Tibial nerve (tissue), 4 donors: ENCODE results near the gene CCDC183. TPM values are rescaled to one million over a fixed set of nuclear protein-coding genes. Genes with fewer than 3 reads are reported as not detected.
A peak's percentile ranks its signal among the peaks of the same experiment; 100 is the strongest.

ENCODE experiments used
- DNase-seq, 2 donors: peaks; one replicate each; pipeline ENCODE4 v3.0.0-alpha.2; 2019; ENCODE audit warnings: low spot score in 2 of 2
- H3K27ac ChIP-seq, 4 donors: fragments of 200-600 bp; sonication (generic) in 3 of 4; one replicate each; pipeline ENCODE4 v1.5.1; 2017 to 2019; ENCODE audit warnings: mild to moderate bottlenecking in 1 of 4
- H3K27me3 ChIP-seq, 2 donors: fragments of 200-600 bp; sonication (generic) in 1 of 2; one replicate each; pipeline versions ENCODE4 v1.5.1 to v1.6.0; 2017 to 2019
- H3K36me3 ChIP-seq, 3 donors: fragments of 200-600 bp; sonication (generic); one replicate each; pipeline ENCODE4 v1.5.1; 2018 to 2019
- H3K4me1 ChIP-seq, 4 donors: fragments of 200-600 bp; sonication (generic) in 3 of 4; one replicate each; pipeline ENCODE4 v1.5.1; 2017 to 2019
- H3K4me3 ChIP-seq, 4 donors: fragments of 200-600 bp; sonication (generic) in 3 of 4; one replicate each; pipeline ENCODE4 v1.5.1; 2017 to 2019; ENCODE audit warnings: mild to moderate bottlenecking in 1 of 4, moderate library complexity in 1 of 4
- H3K9me3 ChIP-seq, 4 donors: fragments of 200-600 bp; sonication (generic) in 3 of 4; one replicate each; pipeline ENCODE4 v1.5.1; 2017 to 2019
- EP300 ChIP-seq, 2 donors: sonication (generic); formaldehyde crosslinking; IDR thresholded peaks; one replicate each; pipeline ENCODE4 v1.6.1; 2017; ENCODE audit warnings: antibody characterized with exemption in 2 of 2, mild to moderate bottlenecking in 1 of 2
- POLR2A ChIP-seq, 2 donors: fragments of 450-650 bp; IDR thresholded peaks; one replicate each; pipeline ENCODE4 v1.6.1; 2017; ENCODE audit warnings: antibody characterized with exemption in 2 of 2, mild to moderate bottlenecking in 2 of 2, moderate library complexity in 2 of 2
- WGBS, 2 donors: methylation state at CpG; one replicate each; pipeline ENCODE4 v1.1.5; 2018; 5-methylcytosine and 5-hydroxymethylcytosine counted together
- total RNA-seq, 4 donors: library from RNA; depleted of rRNA; stranded (reverse); fragments of >200 nt; gene quantifications; one replicate each; pipeline ENCODE4 v1.1.0, GENCODE V29; 2016
- TF ChIP-seq, protein P1 (sequence below), 5 experiments: fragments of 200-600 bp in 3 of 5; fragments of 450-650 bp in 2 of 5; sonication (generic) in 3 of 5; IDR thresholded peaks; one replicate each; pipeline ENCODE4 v1.5.1; 2016 to 2019; ENCODE audit warnings: antibody characterized with exemption in 5 of 5, mild to moderate bottlenecking in 3 of 5, moderate library complexity in 2 of 5

The CCDC183 gene
- total RNA-seq: 1 to 10 TPM; 1.5 to 5.1 (median 4.1) TPM

DNA sequence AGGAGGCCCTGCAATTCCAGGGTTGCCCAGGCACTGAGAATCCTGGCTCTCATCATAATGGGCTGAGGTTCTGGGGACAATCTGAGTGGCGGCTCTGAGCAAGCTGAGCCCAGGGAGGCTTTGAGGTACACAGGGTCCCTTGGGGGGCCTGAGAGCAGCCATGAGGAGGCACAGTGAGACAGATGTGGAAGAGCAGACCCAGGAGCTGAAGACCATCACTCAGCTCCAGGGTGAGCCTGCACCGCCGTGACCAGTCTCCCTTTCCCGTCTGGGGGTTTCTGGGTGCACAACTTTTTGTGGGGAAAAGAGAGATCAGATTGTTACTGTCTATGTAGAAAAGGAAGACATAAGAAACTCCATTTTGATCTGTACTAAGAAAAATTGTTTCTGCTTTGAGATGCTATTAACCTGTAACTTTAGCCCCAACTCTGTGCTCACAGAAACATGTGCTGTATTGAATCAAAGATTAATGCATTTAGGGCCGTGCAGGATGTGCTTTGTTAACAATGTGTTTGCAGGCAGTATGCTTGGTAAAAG is at the start of gene CCDC183:
CCDC183 (plus strand) TSS at position 101 of the 537 bp plus-strand sequence; CDS start at position 161, 60 bp downstream.
- no peak for DNase-seq
- peaks cover 0 to 50% of the 10 kb centered on the region in 2 donors for H3K27me3 ChIP-seq
- no peak within 1 kb of the TSS for H3K27ac ChIP-seq
- H3K4me3 ChIP-seq: no peak within 1 kb of the TSS
- peaks cover 0 to 56% (median 25%) of the 10 kb centered on the region in 4 donors for H3K4me1 ChIP-seq
- TF ChIP-seq POLR2A (IDR thresholded peaks at IDR 0.05) (no peak), EP300 (IDR thresholded peaks at IDR 0.05) (no peak)
- TF ChIP-seq, protein P1, sequence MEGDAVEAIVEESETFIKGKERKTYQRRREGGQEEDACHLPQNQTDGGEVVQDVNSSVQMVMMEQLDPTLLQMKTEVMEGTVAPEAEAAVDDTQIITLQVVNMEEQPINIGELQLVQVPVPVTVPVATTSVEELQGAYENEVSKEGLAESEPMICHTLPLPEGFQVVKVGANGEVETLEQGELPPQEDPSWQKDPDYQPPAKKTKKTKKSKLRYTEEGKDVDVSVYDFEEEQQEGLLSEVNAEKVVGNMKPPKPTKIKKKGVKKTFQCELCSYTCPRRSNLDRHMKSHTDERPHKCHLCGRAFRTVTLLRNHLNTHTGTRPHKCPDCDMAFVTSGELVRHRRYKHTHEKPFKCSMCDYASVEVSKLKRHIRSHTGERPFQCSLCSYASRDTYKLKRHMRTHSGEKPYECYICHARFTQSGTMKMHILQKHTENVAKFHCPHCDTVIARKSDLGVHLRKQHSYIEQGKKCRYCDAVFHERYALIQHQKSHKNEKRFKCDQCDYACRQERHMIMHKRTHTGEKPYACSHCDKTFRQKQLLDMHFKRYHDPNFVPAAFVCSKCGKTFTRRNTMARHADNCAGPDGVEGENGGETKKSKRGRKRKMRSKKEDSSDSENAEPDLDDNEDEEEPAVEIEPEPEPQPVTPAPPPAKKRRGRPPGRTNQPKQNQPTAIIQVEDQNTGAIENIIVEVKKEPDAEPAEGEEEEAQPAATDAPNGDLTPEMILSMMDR (IDR thresholded peaks at IDR 0.05): no peak
- H3K36me3 ChIP-seq: peaks cover 0 to 22% (median 0%) of the 10 kb centered on the region in 3 donors
- H3K9me3 ChIP-seq: no peaks in the 10 kb centered on the region
- 41 to 51% methylated on average over 5 of the region's 5 CpGs for WGBS, 2 donors

DNA sequence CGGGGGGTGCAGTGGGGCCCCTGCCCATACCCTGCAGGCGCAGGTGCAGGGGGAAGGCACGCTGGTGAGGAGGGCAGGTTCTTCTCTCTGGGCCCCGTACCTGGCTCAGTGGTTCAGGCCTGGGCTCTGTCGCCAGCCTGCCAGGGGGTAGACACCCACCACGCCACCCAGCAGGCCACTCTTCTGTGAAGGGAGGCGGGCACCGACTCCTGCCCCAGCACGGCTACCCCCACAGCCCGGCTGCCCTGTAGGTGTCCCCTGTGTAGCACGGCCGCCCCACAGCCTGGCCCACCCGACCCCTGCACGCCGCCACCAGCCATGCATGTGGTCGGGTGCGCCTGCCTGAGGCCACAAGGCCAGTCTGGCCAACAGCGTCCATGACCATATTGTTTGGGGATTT is 49.5 kb upstream of the CCDC183 start:
- no peak overlapping the region for H3K4me3 ChIP-seq
- H3K36me3 ChIP-seq: no peaks in the 10 kb centered on the region
- H3K9me3 ChIP-seq: peaks cover 0 to 6% (median under 1%) of the 10 kb centered on the region in 4 donors
- TF ChIP-seq POLR2A (IDR thresholded peaks at IDR 0.05): no peak
- TF ChIP-seq, protein P1 (IDR thresholded peaks at IDR 0.05): no peak
- no peak for TF ChIP-seq EP300 (IDR thresholded peaks at IDR 0.05)
- WGBS, 2 donors: 74 to 85% methylated on average over 7 to 14 of the region's 18 CpGs
- H3K27ac ChIP-seq: no peak overlapping the region
- DNase-seq: no peak
- peaks cover 0 to 29% of the 10 kb centered on the region in 2 donors for H3K27me3 ChIP-seq
- peaks cover 0 to 39% (median 8%) of the 10 kb centered on the region in 4 donors for H3K4me1 ChIP-seq

DNA sequence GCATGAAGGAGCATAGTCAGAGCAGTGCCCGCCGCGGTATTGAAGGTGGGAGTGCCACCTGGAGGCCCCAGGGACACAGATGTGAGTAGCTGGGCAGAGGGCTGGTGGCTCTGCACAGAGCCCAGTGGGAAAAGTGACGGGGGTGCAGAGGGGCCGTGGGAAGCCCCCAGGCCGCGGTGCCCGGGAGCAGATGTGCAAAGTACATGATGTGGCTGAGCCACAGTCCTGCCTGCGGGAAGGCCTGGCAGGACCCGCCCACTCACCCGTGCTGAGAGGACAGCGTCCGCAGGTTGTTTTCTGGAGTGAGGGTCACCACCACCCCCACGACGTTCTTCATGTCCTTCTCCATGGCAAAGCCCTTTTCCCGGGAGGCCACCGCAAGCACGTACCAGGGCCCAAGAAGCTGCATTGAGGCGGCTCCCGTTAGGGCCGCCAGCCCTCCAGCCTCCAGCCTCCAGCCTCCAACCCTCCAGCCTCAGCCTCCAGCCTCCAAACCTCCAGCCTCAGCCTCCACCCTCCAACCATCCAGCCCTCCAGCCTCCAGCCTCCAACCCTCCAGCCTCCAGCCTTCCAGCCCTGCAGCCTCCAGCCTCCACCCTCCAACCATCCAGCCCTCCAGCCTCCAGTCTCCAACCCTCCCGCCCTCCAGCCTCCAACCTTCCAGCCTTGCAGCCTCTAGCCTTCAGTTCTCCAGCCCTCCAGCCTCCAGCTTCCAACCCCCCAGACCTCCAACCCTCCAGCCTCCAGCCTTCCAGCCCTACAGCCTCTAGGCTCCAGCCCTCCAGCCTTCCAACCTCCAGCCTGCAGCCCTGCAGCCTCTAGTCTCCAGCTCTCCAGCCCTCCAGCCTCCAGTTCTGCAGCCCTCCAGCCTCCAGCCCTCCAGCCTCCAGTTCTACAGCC is 48.7 kb upstream of the CCDC183 start:
- H3K4me1 ChIP-seq: peaks cover 0 to 31% (median 4%) of the 10 kb centered on the region in 4 donors
- peaks cover 0 to 14% (median 4%) of the 10 kb centered on the region in 4 donors for H3K9me3 ChIP-seq
- 84 to 87% methylated on average over 21 to 22 of the region's 22 CpGs for WGBS, 2 donors
- H3K27ac ChIP-seq: no peak overlapping the region
- no peak overlapping the region for H3K4me3 ChIP-seq
- DNase-seq: no peak
- H3K36me3 ChIP-seq: no peaks in the 10 kb centered on the region
- no peak for TF ChIP-seq EP300 (IDR thresholded peaks at IDR 0.05)
- TF ChIP-seq, protein P1 (IDR thresholded peaks at IDR 0.05): no peak
- peaks cover 0 to 21% of the 10 kb centered on the region in 2 donors for H3K27me3 ChIP-seq

DNA sequence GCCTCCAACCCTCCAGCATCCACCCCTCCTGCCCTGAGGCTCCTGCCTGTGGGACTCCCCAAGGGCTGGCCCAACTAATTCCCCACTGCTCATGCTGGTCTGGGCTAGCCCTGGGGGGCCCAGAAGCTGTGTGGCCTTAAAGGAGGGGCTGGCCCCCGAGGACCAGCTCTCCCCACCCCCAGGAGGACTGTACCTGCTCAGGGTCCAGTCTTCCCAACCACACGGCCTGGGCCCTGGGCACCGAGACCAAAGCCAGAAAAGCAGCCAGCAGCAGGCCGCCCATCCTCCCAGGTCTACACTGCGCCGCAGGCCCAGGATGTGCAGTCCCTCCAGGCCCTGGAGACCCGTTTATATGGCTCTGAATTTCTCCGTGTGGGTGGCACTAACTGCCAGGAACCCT is 47.9 kb upstream of the CCDC183 start, which contains the start of gene LCN6:
LCN6 (minus strand) TSS at position 325 of the 400 bp plus-strand sequence; CDS start at position 283, 42 bp downstream.
- H3K4me3 ChIP-seq: no peak within 1 kb of the TSS
- DNase-seq: no peak
- TF ChIP-seq, protein P1 (IDR thresholded peaks at IDR 0.05): no peak
- TF ChIP-seq POLR2A (IDR thresholded peaks at IDR 0.05) (no peak), EP300 (IDR thresholded peaks at IDR 0.05) (no peak)
- peaks cover 0 to 13% of the 10 kb centered on the region in 2 donors for H3K27me3 ChIP-seq
- H3K4me1 ChIP-seq: peaks cover 0 to 23% (median 4%) of the 10 kb centered on the region in 4 donors
- H3K36me3 ChIP-seq: no peaks in the 10 kb centered on the region
- peaks cover 0 to 22% (median 4%) of the 10 kb centered on the region in 4 donors for H3K9me3 ChIP-seq
- 63 to 74% methylated on average over 6 to 7 of the region's 8 CpGs for WGBS, 2 donors
- peak within 1 kb of the TSS in 1 of 4 donors; percentile 60 for H3K27ac ChIP-seq
